Neural cell (in vitro differentiated cells): ENCODE measurements around the gene TRIM37. TPM values are rescaled to one million over a fixed set of nuclear protein-coding genes. Genes with fewer than 3 reads are reported as not detected.

ENCODE experiments used
- H2AFZ ChIP-seq: fragments of 200-600, 300-800 bp; sonication (generic), shearing (Covaris generic); 2 replicates; pipeline ENCODE4 v1.6.0; 2014; ENCODE audit warnings: low read depth, mild to moderate bottlenecking, antibody characterized with exemption, low read length, moderate library complexity
- H3F3A ChIP-seq: fragments of 200-600 bp; shearing (Covaris generic); 2 replicates; pipeline ENCODE4 v1.6.1; 2016; ENCODE audit warnings: mild to moderate bottlenecking, moderate library complexity, mixed read lengths, antibody characterized with exemption, low read length; ENCODE audit not compliant: insufficient read depth, poor library complexity, severe bottlenecking
- H3K27ac ChIP-seq: fragments of 200-600, 300-800 bp; sonication (generic), shearing (Covaris generic); 2 replicates; pipeline ENCODE4 v1.5.1; 2014; ENCODE audit warnings: mild to moderate bottlenecking, low read length, moderate library complexity
- H3K27me3 ChIP-seq: fragments of 300-800, 200-600 bp; sonication (generic), shearing (Covaris generic); 2 replicates; pipeline ENCODE4 v1.6.0; 2014; ENCODE audit warnings: mild to moderate bottlenecking, low read depth, low read length, moderate library complexity; ENCODE audit not compliant: insufficient read depth
- H3K36me3 ChIP-seq: fragments of 300-800, 200-600 bp; sonication (generic), shearing (Covaris generic); 2 replicates; pipeline ENCODE4 v1.5.1; 2014; ENCODE audit warnings: mild to moderate bottlenecking, antibody characterized with exemption, low read length, moderate library complexity; ENCODE audit not compliant: insufficient read depth
- H3K4me2 ChIP-seq: fragments of 300-800, 200-600 bp; sonication (generic), shearing (Covaris generic); 2 replicates; pipeline ENCODE4 v1.6.0; 2014; ENCODE audit warnings: mild to moderate bottlenecking, low read length
- H3K4me3 ChIP-seq: fragments of 300-800, 200-600 bp; sonication (generic), shearing (Covaris generic); 2 replicates; pipeline ENCODE4 v1.5.1; 2014; ENCODE audit warnings: mild to moderate bottlenecking, low read length, moderate library complexity
- H3K79me2 ChIP-seq: fragments of 200-600 bp; shearing (Covaris generic); replicated peaks from 2 replicates; pipeline ENCODE4 v1.6.0; 2014; ENCODE audit warnings: mild to moderate bottlenecking, low read length, moderate library complexity; ENCODE audit not compliant: insufficient read depth
- H3K9ac ChIP-seq: fragments of 300-800, 200-600 bp; sonication (generic), shearing (Covaris generic); 2 replicates; pipeline ENCODE4 v1.6.1; 2016; ENCODE audit warnings: mild to moderate bottlenecking, low read length, mixed read lengths
- H3K9me2 ChIP-seq: fragments of 200-600 bp; shearing (Covaris generic); 2 replicates; pipeline ENCODE4 v1.6.1; 2016; ENCODE audit warnings: mild to moderate bottlenecking, low read length, mixed read lengths; ENCODE audit not compliant: insufficient read depth
- H3K9me3 ChIP-seq: fragments of 200-600, 300-800 bp; sonication (generic), shearing (Covaris generic); 2 replicates; pipeline ENCODE4 v1.6.1; 2016; ENCODE audit warnings: mild to moderate bottlenecking, mixed run types, low read length, moderate library complexity, mixed read lengths
- H4K20me1 ChIP-seq: fragments of 200-600 bp; shearing (Covaris generic); 2 replicates; pipeline ENCODE4 v1.6.1; 2016; ENCODE audit warnings: mild to moderate bottlenecking, mixed run types; ENCODE audit not compliant: insufficient read depth
- CTCF ChIP-seq: fragments of 450-650 bp; IDR thresholded peaks from 2 replicates; pipeline ENCODE4 v1.5.1; 2014; ENCODE audit warnings: antibody characterized with exemption, mild to moderate bottlenecking, moderate library complexity; ENCODE audit not compliant: poor library complexity, severe bottlenecking
- EP300 ChIP-seq: fragments of 450-650 bp; conservative IDR thresholded peaks from 2 replicates; pipeline ENCODE4 v1.6.1; 2014; ENCODE audit warnings: antibody characterized with exemption, mild to moderate bottlenecking, moderate library complexity; ENCODE audit not compliant: poor library complexity, severe bottlenecking
- EZH2 ChIP-seq: fragments of 200-600, 300-800 bp; shearing (Covaris generic), sonication (generic); IDR thresholded peaks from 2 replicates; pipeline ENCODE4 v1.6.1; 2014; ENCODE audit warnings: antibody characterized with exemption, low read length, borderline replicate concordance, mild to moderate bottlenecking; ENCODE audit not compliant: insufficient read depth, poor library complexity, severe bottlenecking
- MXI1 ChIP-seq: fragments of 450-650 bp; conservative IDR thresholded peaks from 2 replicates; pipeline ENCODE4 v1.6.1; 2014; ENCODE audit warnings: antibody characterized with exemption, mild to moderate bottlenecking; ENCODE audit not compliant: poor library complexity, severe bottlenecking
- POLR2AphosphoS5 ChIP-seq: IDR thresholded peaks from 2 replicates; pipeline ENCODE4 v1.6.1; 2012
- RAD21 ChIP-seq: fragments of 450-650 bp; conservative IDR thresholded peaks from 2 replicates; pipeline ENCODE4 v1.6.1; 2014; ENCODE audit warnings: antibody characterized with exemption, mild to moderate bottlenecking, moderate library complexity
- REST ChIP-seq: IDR thresholded peaks from 2 replicates; pipeline ENCODE4 v1.6.1; 2012; ENCODE audit warnings: borderline replicate concordance
- SMC3 ChIP-seq: fragments of 450-650 bp; conservative IDR thresholded peaks from 2 replicates; pipeline ENCODE4 v1.6.1; 2014; ENCODE audit warnings: antibody characterized with exemption, mild to moderate bottlenecking, moderate library complexity; ENCODE audit not compliant: poor library complexity
- TAF1 ChIP-seq: IDR thresholded peaks from 2 replicates; pipeline ENCODE4 v1.6.1; 2012; ENCODE audit warnings: low read depth
- polyA plus RNA-seq: library from polyadenylated mRNA; depleted of rRNA; stranded (reverse); fragments of >200 nt; gene quantifications from 2 replicates; pipeline ENCODE4 v1.2.3, GENCODE V29; 2014

Gene TRIM37
- polyA plus RNA-seq, 1 donor from 2014 or later = 65.2 TPM

GRCh38 chr17:58980706-58981481, 125.8 kb downstream of the TRIM37 start:
- H4K20me1 ChIP-seq = no peaks in the 10 kb centered on the region
- H3K9ac ChIP-seq = no peak overlapping the region
- H3K36me3 ChIP-seq = no peaks in the 10 kb centered on the region
- H3K27ac ChIP-seq = no peak overlapping the region
- no peaks in the 10 kb centered on the region for H3K27me3 ChIP-seq
- H3K9me2 ChIP-seq = no peaks in the 10 kb centered on the region
- TF ChIP-seq RAD21 (no peak), CTCF (no peak), EP300 (no peak), POLR2AphosphoS5 (no peak), SMC3 (no peak), REST (no peak), TAF1 (no peak), EZH2 (no peak), MXI1 (no peak)
- H3F3A ChIP-seq = no peaks in the 10 kb centered on the region
- H3K4me3 ChIP-seq = no peak overlapping the region
- no peak overlapping the region for H2AFZ ChIP-seq
- H3K9me3 ChIP-seq = no peaks in the 10 kb centered on the region
- H3K79me2 ChIP-seq = no peaks in the 10 kb centered on the region
- H3K4me2 ChIP-seq = no peak overlapping the region

- no peaks in the 10 kb centered on the region for H3K9me3 ChIP-seq
- no peak overlapping the region for H3K9ac ChIP-seq
- no peaks in the 10 kb centered on the region for H3K27me3 ChIP-seq
- H3K27ac ChIP-seq = no peak overlapping the region
- TF ChIP-seq EP300 (no peak), REST (no peak), MXI1 (no peak), SMC3 (no peak), RAD21 (no peak), EZH2 (no peak), POLR2AphosphoS5 (no peak), TAF1 (no peak), CTCF (no peak)
- H3K36me3 ChIP-seq = no peaks in the 10 kb centered on the region
- H3K9me2 ChIP-seq = no peaks in the 10 kb centered on the region
- H3K4me2 ChIP-seq = no peak overlapping the region
- H3K4me3 ChIP-seq = no peak overlapping the region
- no peaks in the 10 kb centered on the region for H4K20me1 ChIP-seq
- no peak overlapping the region for H2AFZ ChIP-seq
- no peaks in the 10 kb centered on the region for H3K79me2 ChIP-seq
- H3F3A ChIP-seq = no peaks in the 10 kb centered on the region
Observed at GRCh38 chr17:58976541-58976940, 130.1 kb downstream of the TRIM37 start.
